GM19240 (cell line): ENCODE data around the gene KIF21B.
A peak's percentile ranks its signal among the peaks of the same experiment; 100 is the strongest.

Experiments
- DNase-seq: peaks from one replicate; pipeline ENCODE4 v3.0.0; 2011; ENCODE audit warnings: low spot score; ENCODE audit not compliant: insufficient read length

Gene KIF21B

DNA sequence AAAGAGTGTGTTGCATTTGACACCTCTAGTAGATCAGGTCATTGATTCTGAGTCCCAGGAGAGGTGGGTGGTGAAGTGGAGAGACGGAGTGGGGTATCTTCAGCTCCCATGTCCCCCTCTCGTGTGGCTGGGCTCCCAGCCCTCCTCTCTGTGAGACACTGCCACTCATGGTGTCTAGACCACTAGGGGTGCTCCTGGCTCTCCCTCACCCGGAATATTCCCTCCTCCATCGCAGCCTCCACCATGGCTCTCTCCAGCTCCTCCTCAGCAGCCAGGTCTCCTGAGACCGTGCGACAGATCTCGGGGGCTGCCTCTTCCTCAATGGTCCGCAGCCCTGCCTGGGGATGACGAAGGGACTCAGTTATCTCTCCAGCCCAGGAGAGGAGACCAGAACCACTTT is 20.6 kb upstream of the KIF21B start:
- no peak for DNase-seq

DNA sequence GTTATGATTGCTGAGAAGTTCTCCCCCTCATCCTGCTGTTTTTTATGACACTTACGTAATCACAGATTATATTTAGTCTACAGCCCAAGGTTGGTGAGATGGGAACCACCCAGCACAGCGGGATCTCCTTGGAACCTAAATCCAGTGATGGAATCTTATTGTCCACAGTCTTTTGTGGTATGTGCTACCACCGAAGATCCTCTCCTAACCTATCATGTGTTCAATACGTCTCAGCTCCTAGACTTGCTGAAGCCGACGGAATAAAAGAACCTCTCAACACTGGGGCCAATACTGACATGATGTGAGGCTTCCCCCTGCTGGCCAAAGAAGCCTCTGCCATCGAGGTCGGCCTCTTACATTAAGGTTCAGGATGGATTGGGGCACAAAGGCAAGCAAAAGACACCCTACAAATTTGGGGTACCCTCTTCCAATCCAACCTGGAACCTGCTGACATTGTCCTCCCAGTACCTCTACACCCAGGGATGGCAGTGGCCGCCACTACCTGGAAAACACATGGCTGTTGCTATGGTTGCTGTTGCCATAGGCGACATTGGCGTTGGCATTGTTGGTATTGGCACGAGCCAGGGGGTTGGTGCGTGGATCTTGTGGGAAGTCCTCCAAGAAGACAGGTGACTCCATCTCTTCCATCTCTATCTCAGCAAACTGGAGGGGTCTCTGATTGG is 19.4 kb upstream of the KIF21B start:
- DNase-seq = peak; percentile 80

DNA sequence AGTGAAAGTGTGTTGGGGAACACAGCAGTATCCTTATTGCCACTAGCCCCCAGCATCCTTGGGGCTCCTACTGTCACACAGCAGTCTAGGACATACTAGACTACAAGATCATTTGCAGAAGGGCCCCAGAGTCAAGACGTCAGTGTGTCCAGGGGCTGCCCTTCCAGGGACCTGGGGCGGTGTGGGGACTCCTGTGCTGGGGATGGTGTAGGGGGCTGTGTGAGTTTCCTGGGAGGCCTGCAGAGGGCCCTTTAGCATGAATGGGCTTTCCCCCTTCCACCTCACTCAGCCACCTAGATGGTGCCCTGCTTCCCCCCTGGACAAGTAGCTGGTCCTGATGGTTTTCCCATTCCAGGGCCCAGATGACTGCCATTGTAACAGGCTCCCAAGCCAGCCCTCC is 17.5 kb upstream of the KIF21B start:
- no peak for DNase-seq

DNA sequence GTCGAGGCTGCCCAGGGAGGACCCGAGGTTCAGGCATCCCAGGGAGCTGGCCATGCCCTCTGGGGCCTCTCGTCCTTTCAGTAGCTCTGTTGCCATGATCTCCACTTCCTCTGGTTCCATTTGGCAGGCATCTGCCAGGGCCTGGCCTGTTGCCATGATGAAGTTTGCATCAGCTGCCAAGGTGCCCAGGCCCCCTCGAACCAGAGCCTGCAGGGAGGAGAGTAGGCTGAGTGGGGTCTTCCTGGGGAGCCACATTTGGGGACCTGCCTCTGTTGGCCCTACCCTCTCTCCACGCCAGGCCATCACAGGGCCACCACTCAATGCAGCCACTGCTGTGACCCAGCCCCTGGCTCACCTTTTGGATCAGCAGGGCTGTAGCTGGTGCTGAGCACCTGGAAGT is 16.4 kb upstream of the KIF21B start:
- DNase-seq = no peak

DNA sequence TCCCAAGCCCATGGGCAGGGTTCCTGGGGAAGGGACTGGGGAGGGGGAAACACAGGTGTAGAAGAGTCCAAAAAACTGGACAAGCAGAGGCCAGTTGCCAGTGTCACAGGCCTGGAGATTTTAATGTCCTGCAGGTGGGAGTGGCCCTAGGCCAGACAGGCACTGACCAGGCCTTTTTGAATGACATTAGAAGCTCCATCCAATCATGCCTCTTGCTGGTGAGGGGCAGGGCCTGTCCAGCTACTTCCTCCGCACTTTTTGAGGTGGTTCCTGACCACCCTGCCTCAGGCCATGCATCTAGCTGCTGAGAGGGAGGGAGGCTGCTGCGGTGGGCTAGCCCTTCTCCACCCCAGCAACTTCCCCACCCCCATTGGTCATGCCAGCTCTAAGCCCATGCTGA is 15.9 kb upstream of the KIF21B start:
- no peak for DNase-seq

DNA sequence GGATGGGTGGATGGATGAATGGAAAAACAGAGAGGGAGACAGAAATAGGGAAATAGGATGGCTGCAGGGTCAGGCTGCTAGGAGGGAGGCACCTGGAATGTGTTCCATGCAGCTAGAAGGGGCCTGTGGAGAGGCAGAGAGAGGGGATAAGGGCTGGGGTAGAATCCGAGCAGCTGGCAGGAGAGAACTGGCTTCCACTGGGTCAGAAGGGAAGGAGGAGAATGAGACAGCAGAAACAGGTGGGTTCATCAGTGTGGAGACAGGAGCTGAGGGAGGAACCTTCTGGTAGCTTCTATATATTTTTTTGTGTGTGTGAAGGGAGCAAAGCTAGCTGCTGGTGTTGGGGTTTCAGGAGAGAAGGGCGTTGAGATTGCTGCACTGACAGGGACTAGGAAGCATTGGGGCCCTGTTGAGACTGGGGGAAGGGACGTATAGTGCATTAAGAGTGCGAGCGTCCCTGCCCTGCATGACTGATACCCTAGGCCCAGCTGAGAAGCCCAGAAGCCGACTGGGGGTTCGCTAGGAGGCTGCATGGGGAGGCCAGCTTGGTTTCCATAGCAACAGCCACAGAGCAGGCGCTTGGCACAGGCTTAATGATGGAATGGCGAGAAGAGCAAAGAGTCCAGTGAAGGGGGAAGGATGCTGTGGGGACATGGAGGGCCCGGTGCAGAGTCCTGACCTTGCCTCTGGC is 14.8 kb upstream of the KIF21B start:
- DNase-seq = no peak

DNA sequence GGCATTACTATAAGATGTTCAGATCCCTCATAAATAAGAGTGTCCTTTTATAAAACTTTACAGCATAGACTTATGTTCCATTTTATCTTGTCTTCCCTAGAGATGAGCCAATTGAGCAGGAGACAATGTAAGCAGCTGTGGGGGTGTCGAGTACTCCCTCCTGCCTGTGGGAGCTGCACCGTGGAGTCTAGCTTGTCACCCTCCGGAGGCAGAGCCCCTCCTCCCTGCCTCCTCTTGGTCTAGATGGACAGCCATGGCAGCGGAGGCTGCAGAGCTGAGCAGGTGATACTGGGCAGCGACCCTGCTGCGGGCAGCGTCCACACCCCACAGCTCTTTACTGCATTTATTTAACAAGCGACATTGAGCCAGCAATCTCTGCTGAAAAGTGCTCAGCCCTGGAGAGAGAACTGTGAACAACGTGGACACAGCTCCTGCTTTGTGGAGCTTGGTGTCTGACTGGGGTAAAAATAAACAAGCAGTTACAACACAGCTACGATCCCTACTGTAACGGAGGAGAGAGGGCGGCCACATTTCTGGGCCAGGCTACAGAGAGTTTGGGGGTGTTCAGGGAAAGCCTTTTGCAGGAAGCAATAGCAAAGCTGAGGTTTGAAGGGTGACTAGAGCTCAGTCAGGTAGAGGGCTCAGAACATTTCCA is 12.8 kb upstream of the KIF21B start:
- DNase-seq = no peak

DNA sequence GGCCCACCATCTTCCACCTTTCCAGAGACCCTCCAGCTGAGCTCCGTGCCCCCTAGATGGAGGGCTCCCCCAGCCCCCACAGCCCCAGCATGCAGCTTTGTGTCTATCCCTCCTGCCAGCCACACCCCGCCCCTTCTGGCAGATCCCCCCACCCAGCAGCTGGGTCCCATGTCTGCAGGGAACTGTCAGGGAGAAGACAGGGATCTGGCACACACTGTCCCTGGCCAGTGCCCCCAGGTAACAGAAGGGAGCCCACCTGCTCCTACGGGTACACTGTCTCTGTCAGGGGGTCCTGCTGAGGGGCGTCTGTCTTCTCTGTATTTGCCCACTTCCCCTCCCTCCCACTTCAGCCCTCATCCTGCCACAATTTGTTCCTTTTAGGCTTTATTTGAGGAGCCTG is 11.2 kb upstream of the KIF21B start:
- DNase-seq = no peak

DNA sequence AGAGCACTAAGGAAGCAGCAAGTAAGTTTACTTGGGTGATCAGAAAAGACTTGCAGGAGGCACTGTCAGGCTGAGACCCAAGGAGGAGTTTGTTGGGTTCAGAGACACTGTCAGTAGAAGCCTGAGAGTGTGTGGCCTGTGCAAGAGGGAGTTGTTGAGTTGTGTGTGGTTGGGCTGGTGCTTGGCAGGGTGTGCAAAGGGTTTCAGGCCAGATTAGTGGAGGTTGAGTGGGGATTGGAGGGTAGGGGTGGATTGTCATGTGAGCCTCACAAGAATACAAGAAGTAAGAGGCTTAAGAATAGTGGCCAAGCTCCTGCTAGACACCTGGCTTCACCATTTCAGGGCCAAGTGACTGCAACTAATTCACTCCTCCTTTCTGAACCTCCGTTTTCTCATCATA is 8.9 kb upstream of the KIF21B start:
- DNase-seq = no peak

DNA sequence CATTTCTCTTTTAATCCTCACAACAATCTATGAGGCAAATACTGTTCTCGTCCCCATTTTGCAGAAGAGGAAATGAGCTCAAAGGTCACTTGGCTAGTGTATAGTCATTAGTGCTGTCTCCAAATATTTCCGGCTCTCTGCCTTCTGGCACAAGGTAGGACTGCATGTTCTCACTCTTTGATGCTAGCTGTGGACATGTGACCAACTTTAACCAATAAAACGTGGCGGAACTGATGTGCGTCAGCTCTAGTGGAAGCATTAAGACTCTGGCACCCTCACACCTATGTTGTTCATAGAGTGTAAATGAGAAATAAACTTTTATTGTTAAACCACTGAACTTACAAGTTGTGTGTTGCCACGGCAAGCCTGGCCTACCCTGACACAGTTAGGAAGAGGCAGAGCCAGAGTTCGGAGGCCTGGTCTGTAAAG is 5.0 kb upstream of the KIF21B start:
- DNase-seq = no peak

DNA sequence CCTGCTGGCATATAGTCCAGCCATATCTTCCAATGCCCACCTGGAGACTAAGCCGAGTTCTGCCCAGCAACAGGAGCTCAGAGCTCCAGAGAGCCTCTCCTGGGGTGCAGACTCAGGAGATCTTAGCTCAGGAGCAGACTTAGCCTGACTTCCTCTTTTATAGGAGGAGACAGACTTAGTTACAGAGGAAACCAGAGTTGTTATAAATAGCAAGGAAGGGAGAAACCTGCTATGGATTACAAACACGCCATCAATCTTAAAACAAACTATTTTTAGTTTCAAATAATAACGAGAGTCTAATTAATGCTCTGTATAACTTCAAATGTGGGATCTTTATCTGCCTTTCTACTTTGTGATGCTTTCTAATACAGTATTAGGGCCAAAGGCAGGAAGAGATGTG is 3.3 kb upstream of the KIF21B start:
- no peak for DNase-seq

DNA sequence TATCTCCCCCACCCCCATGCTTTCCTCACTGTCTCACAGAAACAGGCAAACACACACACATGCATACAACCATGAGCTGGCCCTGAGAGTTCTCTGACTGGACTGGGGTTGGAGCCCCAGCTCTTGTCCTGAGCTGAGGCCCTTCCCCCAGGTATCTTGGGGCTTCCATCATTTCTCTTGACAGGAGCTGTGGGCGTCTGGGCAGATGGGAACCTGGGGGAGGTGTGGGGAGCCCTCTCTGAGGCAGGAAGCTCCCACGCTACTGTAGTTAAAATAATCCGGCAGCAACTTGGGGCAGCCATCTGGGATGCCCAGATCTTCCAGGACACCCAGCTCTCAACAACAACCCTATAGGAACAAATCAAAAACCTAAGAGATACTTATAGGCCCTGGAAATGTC is 2.7 kb upstream of the KIF21B start:
- no peak for DNase-seq

DNA sequence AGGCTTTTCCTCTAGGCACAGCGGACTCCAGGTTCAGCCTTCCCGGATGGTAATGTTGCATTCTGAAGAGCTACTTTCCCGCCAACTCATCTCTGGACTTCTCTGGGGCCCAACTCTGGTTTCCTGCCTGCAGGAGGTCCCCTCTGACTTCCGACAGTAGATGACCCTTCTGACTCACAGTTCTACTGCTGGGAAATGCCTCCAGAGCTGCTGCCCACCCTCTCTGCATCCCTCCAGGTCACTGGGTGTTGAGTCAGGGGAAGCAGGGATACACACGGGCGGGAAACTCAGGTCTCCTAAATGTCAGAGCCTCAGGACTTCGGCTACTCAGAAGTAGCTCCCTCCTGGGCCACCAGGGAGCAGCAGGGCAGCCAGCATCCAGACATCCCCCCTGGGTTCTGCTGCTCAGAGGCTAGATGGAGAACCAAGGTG is 2.1 kb upstream of the KIF21B start:
- DNase-seq = peak; percentile 58

DNA sequence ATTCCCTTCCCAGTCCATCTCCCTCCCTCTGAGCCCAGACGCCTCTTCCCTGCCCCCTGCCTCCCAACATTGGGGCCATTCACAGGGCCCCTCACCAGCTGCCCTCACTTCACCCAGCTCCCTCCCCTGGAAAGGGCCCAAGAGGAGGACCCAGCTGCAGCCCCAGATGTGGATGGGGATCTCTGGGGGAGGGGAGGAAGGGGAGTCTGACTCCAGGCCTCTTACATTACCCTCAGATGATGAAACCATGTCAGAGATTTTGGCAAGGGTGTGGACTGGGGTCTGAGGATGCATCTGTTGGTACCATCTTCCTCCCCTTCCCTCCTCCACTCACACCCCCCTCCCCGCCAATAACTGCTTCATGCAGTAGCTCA is 1.1 kb upstream of the KIF21B start:
- DNase-seq = no peak

DNA sequence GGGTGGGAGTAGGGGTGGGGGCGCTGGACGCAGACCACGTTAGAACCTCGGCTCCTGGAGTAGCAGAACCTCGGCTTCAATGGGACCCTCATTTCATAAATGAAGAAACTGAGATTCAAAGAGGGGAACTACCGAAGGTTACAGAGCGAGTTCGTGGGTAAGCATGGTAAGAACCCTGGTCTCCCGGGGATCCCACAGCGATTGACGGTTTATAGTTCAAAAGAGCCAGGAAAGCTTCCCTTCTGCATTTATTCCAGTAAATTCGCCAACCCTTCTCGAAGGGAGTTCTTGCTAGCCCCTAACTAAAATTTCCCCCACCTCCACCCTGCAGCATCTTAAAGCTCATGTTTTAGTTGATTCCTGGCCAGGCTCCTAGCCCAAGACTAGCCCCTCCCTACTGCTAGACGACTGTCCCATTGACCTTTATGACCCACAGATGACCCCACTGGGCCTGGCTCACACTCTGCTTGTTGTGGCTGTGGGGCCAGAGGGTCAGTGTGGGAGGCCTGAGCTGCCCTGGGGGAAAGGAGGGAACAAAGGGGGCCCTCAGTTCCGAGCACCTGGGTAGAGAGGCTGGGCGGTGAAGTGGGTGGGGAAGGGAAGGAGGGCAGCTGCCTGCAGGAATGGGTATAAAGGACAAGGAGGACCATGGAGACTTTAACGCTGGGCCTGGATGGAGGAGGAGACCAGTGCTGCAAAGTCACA is 558 bp upstream of the KIF21B start:
- DNase-seq = no peak

DNA sequence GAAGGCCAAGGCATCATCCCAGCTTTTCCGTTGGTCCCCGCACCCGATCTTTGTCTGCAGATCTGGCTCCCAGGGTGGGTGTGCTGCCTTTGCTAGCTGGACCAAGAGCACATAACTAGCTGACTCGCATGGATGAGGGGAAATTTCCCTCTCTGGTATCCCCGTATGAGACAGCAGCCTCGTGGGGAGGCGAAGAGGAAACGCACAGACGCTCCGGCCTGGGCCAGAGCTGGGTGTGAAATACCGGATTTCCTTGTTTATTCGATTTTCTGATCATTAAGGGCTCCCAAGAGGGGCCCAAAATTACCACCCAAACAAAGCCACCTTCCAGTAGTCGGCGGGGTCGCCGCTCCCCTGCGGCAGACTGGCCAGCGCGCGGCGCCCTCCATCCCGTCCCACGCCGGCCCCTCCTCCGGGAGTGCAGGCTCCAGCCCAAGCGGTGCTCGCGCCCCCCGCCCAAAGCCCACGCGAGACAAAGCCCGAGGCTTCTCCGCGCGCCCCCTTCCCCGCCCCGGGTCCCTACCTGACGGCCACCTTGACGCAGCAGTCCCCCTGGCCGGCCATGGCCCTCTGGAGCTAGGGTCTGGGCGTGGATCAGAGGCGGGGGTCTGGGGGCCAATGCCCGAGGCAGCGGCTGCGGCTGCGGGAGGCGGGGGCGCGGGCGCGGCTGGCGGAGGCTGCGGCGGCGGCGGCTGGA is 546 bp downstream of the KIF21B start:
- no peak for DNase-seq

DNA sequence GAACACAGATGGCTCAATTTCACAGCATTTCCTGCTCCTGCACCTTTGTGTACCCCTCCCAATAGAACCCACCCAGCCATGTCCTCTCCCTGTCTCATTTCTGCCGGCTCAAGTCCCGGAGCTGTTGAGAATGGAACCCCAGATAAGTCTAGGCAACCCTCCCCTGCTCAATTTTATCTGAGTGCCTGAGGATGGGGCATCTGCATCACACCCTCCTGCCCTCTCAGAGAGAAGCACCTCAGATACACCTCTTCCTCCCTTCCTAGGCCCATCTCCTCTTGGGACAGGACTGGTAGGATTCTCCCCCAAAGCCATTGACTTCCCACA is 1.1 kb downstream of the KIF21B start:
- no peak for DNase-seq

DNA sequence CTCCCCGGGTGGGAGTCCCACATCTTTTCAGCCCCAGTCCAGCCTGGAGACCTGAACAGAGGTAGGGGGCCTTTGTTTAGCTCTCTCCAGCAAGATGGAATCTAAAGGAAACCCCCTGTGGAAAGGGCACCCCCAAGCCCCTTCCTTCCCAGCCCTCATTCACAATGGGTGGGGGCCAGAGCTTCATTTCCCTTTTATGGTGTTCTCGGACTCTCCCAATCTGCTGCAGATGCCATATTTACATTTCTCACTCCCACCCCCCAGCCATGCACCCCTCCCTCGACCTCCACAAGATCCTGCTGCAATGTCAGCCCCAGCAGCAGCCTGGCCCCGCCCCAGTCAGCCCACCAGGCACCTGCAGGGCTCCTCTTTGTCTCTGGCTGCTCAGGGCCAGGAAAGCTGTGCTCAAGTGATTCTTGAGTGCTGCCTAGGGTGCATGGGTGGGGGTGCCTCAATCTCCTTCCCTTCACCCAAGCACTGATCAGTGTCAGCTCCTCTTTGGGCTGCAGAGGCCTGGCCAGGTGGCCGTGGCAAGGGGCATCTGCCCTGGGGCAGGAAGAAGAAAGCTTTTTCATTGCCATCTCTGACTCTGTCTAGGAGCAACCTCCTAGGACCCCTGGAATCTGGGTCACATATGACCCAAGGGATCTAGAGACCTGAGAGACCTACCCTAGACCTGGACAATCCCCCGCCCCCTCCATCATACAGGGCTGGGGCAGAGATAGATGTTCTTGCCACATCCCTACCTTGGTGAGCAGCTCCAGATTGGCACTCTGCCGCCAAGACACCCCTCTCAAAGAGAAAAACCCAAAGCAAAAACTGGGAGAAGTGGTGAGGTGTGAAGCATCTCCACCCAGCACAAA is 1.7 kb downstream of the KIF21B start:
- DNase-seq = no peak

DNA sequence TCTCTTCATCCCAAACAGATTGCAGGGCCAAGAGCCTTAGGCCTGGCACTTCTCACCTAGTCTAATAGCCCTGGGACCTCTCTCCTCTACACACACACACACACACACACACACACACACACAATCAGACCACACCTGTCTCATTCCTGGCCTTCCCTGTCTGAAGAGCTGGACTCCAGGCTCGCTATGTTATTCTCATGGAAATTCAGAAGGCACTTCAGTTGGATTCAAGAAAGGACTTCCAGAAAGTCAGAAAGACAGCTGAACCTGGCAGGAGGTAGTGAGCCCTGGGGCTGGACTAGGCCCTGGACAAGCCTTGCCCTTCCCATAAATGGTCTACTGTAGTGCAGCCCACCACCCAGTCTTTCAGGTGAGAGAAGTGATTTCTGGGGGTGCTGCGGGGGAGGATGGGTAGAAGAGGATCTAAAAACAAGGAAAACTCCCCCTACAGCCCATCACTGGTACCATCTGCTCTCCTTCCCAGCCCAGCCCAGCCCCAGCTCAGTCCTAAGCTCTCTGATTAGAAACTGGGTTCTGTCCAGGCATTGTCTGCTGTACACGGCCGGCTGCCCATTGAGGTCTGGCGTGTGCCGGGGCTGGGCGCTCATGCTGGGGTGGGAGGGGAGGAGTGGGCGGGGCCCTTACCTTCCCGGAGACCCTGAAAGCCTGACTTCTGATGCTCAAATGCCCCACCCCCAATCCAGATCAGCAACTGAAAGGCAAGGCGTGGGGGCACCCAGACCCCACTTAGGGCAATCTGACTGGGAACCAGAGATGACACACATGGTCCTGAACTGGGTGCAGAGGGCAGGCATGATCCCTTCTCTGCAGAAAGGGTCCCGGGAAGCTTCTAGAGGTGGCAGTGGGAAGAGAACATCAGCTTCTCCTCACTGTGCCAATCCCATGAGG is 2.5 kb downstream of the KIF21B start:
- DNase-seq = no peak
